HG03135 (cell line): ENCODE measurements around the gene ZFP57.
"Not testable (repeated sequence)": the region's sequence is repeated elsewhere in the genome, so short reads cannot be mapped to it uniquely, and the experiment has no call there.

Source experiments
- ATAC-seq: cut with Tn5 transposase; IDR thresholded peaks from one replicate; pipeline ENCODE4 v1.9.1; 2021; ENCODE audit warnings: mild to moderate bottlenecking, moderate library complexity; ENCODE audit not compliant: unreplicated experiment

Gene ZFP57

GRCh38 chr6:29696147-29697125 lies 15.5 kb upstream of the ZFP57 start:
- no peak for ATAC-seq

- ATAC-seq, result no peak
Measured at GRCh38 chr6:29694637-29695036, 13.7 kb upstream of the ZFP57 start.

DNA sequence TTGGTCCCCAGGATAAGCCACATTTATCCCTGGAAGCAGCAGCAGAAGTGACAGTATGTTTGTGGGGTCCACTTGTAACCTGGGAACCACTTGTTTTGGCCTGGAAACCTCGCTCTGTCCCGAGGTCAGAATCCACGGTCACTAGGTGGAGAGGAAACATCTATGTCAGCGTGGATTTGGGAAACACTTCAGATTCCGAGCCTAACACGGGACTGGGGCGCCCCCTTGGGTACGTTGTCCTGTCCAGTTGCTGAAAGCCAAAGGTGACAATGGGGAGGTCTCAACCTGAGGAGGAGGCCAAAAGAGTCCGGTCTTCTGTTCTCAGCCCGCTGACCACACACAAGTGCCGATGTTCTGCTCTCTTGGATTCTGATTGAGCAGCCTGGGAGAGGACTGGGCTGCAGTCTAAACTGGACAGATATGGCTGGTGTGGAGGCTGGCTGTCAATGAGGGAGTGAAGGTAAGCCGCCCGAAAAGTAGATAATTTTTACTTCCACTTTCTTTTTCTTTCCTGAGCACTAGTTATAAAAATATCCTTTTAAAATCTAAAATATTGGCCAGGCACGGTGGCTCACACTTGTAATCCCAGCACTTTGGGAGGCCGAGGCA lies 4.9 kb upstream of the ZFP57 start:
- ATAC-seq, result no peak

GRCh38 chr6:29681811-29682210 lies 859 bp upstream of the ZFP57 start:
- no peak for ATAC-seq

- ATAC-seq, result no peak
Measured at GRCh38 chr6:29680416-29680815, 536 bp downstream of the ZFP57 start.

- no peak for ATAC-seq
Measured at GRCh38 chr6:29679962-29680361, 990 bp downstream of the ZFP57 start.

DNA sequence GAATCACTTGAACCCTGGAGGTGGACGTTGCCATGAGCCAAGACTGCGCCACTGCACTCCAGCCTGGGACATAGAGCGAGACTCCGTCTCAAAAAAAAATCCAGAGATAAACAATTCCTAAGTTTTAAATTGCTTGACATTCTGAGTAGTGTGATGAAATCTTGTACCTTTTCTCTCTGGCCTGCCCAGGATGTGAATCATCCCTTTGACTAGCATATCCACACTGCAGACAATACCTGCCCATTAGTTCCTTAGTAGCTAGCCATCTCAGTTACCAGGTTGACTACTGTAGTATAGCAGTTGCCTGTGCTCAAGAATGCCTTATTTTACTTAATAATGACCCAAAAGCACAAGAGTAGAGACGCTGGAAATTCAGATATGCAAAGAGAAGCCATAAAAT lies 2.8 kb downstream of the ZFP57 start:
- no peak for ATAC-seq

GRCh38 chr6:29676981-29677601 lies 3.9 kb downstream of the ZFP57 start:
- no peak for ATAC-seq

GRCh38 chr6:29675561-29675960 lies 5.4 kb downstream of the ZFP57 start:
- ATAC-seq, result no peak

- no peak for ATAC-seq
Measured at GRCh38 chr6:29674008-29674407, 6.9 kb downstream of the ZFP57 start.

- ATAC-seq, result no peak
Measured at GRCh38 chr6:29673161-29673560, 7.8 kb downstream of the ZFP57 start.

DNA sequence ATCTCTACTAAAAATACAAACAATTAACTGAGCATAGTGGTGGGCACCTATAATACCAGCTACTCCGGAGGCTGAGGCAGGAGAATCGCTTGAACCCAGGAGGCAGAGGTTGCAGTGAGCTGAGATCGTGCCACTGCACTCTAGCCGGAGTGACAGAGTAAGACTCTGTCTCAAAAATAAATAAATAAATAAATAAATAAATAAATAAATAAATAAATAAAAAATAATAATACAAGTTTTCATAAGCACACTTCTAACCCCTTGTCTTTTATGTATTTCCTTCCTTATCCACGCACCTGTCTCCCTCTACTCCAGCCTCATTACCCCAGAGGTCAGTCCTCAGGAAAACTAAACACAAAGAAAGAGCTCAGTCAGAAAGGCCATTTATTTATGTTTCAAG lies 8.8 kb downstream of the ZFP57 start:
- ATAC-seq, result not testable (repeated sequence)

DNA sequence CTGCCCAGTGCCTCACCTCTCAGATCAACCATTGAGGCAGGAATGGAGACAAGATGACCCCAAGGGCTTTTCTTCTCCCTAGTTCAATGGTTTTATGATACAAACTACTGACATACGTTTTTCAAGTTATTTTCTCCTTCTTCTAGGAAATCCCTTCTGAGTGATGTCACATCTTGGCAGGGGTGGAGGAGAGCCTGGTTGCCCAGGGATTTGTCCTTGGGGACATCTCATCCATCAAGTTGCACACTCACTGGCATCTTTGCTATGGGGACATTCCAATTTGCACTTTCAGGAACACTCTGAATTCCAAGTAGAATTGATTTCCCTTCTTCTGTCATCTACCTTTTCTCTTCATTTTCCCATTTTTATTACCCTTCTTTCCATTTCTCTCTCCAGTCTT lies 9.9 kb downstream of the ZFP57 start:
- no peak for ATAC-seq

DNA sequence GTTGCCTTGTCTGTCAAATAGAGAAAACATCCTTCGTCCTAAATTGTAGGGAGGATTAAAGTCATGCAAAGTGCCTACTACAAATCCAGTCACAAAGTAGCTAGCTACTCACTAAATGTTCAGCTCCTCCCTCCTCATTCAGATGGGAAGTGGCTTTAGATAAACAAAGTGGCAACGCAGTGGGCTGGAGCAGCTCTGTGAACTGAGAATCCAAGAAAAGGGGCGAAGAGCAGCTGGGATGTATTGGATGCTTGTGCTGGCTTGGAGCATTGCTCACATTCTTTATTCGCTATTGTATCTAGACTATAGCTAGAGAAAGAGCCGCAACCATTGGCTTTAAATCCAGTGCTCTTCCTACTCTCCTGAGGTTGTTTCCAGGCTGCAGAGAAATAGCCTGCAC lies 13.8 kb downstream of the ZFP57 start:
- ATAC-seq, result no peak

DNA sequence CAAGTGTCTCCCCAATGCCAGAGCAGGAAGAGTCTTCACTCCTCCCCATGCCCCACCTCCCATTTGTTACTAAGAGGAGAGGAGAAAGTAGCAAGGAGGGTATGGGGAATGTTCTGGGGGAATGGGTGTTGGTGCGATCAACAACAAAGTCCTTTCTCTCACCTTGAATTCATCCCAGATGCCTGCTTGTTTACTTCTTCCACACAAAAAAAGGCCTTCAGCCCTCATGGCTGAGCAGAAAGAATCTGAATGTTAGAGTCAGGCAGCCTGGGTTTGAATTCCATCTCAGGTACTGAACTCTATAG lies 14.2 kb downstream of the ZFP57 start:
- ATAC-seq, result no peak

DNA sequence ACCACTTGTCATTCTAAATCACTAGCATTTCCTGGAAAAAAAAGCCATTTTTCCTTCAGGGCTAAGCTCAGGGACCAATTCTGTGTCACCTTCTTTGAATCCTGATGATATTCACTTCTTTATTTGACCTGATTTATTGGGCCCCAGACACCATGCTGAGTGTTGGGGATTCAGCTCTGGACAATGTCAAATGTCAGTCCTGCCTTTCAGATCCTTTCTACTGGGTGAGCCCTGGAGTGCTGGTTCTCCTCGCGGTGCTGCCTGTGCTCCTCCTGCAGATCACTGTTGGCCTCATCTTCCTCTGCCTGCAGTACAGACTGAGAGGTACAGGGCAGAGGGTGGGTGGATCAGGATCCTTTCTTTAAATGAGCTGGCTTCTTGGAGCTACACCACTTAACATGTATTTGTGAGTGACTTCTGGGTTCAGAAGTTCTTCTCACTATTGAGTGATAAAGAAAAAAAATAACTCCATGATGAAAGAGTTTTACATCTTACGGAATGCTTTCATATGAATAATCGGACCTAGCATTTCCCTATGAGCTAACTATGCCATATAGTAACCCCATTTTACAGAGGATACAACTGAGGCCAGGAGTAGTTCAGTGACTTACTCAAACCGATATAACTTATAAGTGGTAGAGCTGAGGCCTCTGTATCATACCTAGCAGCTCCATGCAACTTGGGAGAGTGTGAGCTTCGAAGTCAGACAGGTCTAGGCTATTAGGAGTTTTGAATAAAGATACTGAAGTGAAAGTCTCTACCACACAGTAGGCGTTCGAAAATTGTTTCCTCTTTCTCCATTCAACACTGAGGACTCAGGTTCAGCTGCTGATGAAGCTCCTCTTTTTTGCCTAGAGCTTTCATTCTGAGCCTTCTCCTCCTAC lies 14.8 kb downstream of the ZFP57 start:
- no peak for ATAC-seq

- no peak for ATAC-seq
Measured at GRCh38 chr6:29663300-29664042, 17.5 kb downstream of the ZFP57 start.

- ATAC-seq, result not testable (repeated sequence)
Measured at GRCh38 chr6:29661502-29662141, 19.3 kb downstream of the ZFP57 start.

DNA sequence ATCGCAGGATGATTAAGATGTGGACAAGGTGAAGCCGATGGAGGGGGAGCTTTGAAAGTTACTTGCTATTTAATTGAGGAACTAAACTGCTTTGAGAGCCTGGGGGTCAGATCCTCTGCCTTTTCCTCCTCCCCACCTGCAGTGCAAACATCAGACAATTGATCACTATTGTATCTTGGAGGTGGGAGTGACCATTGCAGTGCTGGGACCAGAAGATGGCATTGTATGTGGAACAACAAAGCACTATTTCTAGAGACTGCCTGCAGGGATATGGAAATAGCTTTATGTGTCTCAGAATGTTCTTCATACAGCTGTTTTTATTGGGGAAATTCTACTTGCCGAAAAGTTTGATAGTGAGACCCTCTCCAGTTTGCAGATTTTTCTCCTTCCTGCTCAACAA lies 19.9 kb downstream of the ZFP57 start:
- no peak for ATAC-seq

- no peak for ATAC-seq
Measured at GRCh38 chr6:29656798-29657197, 24.2 kb downstream of the ZFP57 start, which contains the start of gene MOG. TSS of gene MOG (plus strand) at chr6:29657092. CDS start at chr6:29657210, 118 bp downstream.
